RWPE1 (cell line): ENCODE data around the gene SAMD9.
A peak's percentile ranks its signal among the peaks of the same experiment; 100 is the strongest.
"Not testable (repeated sequence)": the region's sequence is repeated elsewhere in the genome, so short reads cannot be mapped to it uniquely, and the experiment has no call there.

Experiments used
- CTCF ChIA-PET: fragments of 350-600 bp; sonication (Branson Sonifier 250); formaldehyde crosslinking; extraction: SDS; loops from one replicate; lab custom pipeline; 2021; lab: Yijun Ruan, JAX
- POLR2A ChIA-PET: fragments of 400-600 bp; formaldehyde crosslinking; extraction: SDS; loops from one replicate; lab custom pipeline; 2020; ENCODE audit warnings: antibody characterized with exemption; ENCODE audit not compliant: low non-redundant PET; lab: Yijun Ruan, JAX
- DNase-seq: peaks from one replicate; pipeline ENCODE4 v3.0.0; 2012; ENCODE audit warnings: low spot score
- H3K27ac ChIP-seq: fragments of 450-650 bp; 2 replicates; pipeline ENCODE4 v1.5.1; 2017
- CTCF ChIP-seq: fragments of 450-650 bp; conservative IDR thresholded peaks from 2 replicates; pipeline ENCODE4 v1.5.1; 2017; ENCODE audit warnings: low read depth, mild to moderate bottlenecking

SAMD9 gene

DNA sequence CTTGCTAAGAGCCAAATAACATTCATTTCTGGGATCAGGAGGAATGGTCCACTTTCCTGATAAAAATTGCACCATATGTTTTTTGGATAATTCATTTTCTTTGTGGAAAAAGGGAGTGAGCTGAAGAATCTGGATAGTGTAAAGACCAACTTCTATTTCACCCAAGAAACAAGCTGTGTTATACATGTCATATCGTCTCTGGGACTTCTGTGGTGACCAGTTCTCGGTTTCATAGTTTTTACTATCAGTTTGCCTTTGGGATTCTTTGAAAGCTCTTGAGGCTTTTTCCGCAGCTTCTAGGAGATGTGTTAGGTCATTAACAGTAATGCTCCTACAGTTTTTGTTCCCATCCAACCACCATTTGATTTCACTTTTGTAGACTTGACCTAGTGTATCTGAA, 14.4 kb upstream of the SAMD9 start:
- no peak for DNase-seq
- no peak for TF ChIP-seq CTCF
- no peak overlapping the region for H3K27ac ChIP-seq
- POLR2A ChIA-PET: no interaction called here
- CTCF ChIA-PET: interaction anchor here (0.6 kb wide), 2 partner anchors 133 to 200 kb away, joined by 3 read pairs; no protein-coding TSS in a partner anchor

DNA sequence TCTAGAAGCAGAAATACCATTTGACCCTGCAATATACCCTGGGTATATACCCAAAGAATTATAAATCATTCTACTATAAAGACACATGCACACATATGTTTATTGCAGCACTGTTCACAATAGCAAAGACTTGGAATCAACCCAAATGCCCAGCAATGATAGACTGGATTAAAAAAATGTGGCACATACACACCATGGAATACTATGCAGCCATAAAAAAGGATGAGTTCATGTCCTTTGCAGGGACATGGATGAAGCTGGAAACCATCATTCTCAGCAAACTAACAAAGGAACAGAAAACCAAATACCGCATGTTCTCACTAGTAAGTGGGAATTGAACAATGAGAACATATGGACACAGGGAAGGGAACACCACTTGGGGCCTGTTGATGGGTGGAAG, 9.2 kb upstream of the SAMD9 start:
- POLR2A ChIA-PET: not testable (repeated sequence)

GRCh38 chr7:93123532-93123931, 5.8 kb upstream of the SAMD9 start:
- DNase-seq, POLR2A ChIA-PET, H3K27ac ChIP-seq: not testable (repeated sequence)
- CTCF ChIA-PET: interaction anchor here (0.7 kb wide), 1 partner anchor 569 kb away, joined by 4 read pairs; no protein-coding TSS in a partner anchor

More for the DNA sequence above, 9.2 kb upstream of the SAMD9 start:
- DNase-seq, H3K27ac ChIP-seq, CTCF ChIA-PET: not testable (repeated sequence)

- no peak for DNase-seq
- no peak overlapping the region for H3K27ac ChIP-seq
- ChIA-PET CTCF (no interaction called here), POLR2A (no interaction called here)
- TF ChIP-seq CTCF: no peak
These were observed 3.1 kb upstream of the SAMD9 start for GRCh38 chr7:93120592-93121549.

DNA sequence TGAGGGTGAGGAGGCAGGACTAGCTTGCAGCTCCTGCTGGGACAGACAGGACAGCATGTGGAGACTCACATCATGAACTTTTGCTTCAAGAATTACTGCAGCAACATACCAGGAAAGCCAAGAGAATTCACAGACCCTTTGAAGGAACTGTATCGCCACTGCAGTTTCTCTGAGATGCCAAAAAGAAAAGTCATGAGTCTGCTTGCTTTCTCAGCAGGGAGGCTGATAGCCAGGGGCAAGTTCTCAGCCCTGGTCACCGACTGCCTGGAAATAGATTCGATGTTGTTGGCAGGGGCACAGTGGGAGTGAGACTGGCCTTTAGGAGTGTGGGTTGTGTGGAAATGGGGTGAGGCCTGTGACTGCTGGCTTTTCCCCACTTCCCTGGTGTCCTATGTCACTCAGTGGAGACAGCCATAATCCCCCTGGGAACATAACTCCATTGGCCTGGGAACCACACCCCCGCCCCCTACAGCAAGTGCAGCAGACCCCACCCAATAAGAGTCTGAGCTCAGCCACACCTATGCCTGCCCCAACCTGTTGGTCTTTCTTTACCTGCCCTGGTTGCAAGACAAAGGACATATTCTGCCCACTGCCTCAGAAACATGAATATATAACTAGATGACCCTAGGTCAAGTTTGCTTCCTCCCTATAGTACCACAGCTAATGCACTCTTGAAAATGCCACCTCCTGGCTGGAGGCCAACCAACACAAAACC, 1.6 kb upstream of the SAMD9 start:
- no peak for TF ChIP-seq CTCF
- DNase-seq: no peak
- peak overlapping the region; percentile 17 for H3K27ac ChIP-seq
- ChIA-PET POLR2A (no interaction called here), CTCF (interaction anchor here (0.7 kb wide), 2 partner anchors 27 to 122 kb away, joined by 4 read pairs; no protein-coding TSS in a partner anchor)

DNA sequence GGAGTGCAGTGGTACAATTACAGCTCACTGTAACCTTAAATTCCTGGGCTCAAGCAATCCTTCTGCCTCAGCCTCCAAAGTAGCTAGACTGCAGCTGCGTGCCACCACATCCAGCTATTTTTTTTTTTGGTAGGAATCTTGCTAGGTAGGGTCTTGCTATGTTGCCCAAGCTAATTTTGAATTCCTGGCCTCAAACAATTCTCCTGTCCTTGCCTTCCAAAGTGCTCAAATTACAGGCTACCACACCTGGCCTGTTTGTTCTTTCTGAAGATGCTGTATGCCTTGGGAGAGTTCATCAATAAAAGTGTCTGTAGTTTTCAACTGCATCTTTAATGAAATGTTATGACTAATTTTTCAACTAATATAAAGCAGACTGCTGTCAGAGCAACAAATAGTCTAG, 452 bp downstream of the SAMD9 start:
- no peak overlapping the region for H3K27ac ChIP-seq
- TF ChIP-seq CTCF: no peak
- ChIA-PET POLR2A (no interaction called here), CTCF (no interaction called here)
- DNase-seq: no peak

DNA sequence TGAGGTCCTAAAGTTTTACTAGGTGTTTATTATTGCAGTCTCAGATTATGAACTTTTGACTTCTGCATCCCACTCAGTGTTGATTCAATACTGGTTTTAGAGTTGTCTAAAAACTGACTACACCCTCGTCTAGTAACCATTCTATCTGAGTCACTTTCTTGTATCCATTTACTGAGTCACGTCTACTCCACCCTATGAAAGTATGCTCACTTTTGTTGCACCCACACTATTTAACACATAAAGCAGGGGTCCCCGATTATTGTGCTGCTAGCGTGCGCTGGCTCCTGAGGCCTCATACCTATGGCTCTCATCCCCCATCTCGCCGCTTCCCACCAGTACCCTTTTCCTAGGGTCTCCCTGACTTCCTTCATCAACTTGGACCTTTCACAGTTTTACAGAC, 2.0 kb downstream of the SAMD9 start:
- CTCF ChIA-PET: no interaction called here
- no peak for TF ChIP-seq CTCF
- DNase-seq: peak; percentile 87
- H3K27ac ChIP-seq: peak overlapping the region; percentile 59; the same call in 1 of the 2 replicates
- POLR2A ChIA-PET: no interaction called here
